NCI-H146 (cell line): ENCODE measurements around the gene PDE3A.
A peak's percentile ranks its signal among the peaks of the same experiment; 100 is the strongest.
"Not testable (repeated sequence)": the region's sequence is repeated elsewhere in the genome, so short reads cannot be mapped to it uniquely, and the experiment has no call there.

Experiments used
- DNase-seq: peaks from one replicate; lab custom pipeline; 2025; lab: John Stamatoyannopoulos, UW

PDE3A gene

DNA sequence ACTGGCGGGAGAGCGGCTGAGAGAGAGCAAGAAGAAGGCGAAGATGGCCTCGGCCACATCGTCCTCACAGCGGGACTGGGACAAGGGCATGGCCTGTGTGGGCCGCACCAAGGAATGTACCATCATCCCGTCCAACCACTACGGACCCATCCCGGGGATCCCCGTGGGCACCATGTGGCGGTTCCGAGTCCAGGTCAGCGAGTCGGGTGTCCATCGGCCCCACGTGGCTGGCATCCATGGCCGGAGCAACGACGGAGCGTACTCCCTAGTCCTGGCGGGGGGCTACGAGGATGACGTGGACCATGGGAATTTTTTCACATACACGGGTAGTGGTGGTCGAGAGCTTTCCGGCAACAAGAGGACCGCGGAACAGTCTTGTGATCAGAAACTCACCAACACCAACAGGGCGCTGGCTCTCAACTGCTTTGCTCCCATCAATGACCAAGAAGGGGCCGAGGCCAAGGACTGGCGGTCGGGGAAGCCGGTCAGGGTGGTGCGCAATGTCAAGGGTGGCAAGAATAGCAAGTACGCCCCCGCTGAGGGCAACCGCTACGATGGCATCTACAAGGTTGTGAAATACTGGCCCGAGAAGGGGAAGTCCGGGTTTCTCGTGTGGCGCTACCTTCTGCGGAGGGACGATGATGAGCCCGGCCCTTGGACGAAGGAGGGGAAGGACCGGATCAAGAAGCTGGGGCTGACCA, 183.6 kb downstream of the PDE3A start:
- DNase-seq, result not testable (repeated sequence)

DNA sequence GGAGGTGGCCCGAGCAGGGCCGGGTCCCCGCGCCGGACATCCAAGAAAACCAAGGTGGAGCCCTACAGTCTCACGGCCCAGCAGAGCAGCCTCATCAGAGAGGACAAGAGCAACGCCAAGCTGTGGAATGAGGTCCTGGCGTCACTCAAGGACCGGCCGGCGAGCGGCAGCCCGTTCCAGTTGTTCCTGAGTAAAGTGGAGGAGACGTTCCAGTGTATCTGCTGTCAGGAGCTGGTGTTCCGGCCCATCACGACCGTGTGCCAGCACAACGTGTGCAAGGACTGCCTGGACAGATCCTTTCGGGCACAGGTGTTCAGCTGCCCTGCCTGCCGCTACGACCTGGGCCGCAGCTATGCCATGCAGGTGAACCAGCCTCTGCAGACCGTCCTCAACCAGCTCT, 184.2 kb downstream of the PDE3A start:
- not testable (repeated sequence) for DNase-seq

DNA sequence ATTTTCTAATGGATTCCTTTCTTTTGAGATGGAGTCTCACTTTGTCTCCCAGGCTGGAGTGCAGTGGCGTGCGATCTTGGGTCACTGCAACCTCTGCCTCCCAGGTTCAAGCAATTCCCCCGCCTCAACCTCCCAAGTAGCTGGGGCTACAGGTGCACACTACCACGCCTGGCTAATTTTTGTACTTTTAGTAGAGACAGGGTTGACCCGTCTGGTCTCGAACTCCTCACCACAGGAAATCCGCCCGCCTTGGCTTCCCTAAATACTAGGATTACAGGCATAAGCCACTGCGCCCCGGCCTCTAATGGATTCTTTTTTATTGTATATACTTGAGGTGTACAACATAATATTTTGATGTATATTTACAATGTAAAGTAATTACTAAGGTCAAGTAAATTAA, 186.7 kb downstream of the PDE3A start:
- DNase-seq, result no peak

DNA sequence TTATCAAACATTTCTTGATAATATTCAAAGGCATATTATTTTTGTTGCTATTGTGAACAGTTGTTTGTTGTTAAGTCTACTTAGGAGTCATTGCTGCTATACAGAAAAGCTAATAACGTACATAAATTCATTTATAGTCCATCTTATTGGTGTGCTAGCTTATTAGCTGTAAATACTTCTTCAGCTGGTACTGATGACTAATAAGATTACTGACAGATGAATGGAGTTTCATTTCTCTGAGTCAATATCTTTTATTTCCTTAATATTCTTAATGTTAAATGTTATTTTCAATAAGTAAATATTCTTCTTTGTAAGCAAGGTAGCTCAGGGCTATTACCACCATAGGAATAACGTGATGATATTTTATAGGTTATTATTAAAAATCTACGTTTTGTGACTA, 187.4 kb downstream of the PDE3A start:
- no peak for DNase-seq

DNA sequence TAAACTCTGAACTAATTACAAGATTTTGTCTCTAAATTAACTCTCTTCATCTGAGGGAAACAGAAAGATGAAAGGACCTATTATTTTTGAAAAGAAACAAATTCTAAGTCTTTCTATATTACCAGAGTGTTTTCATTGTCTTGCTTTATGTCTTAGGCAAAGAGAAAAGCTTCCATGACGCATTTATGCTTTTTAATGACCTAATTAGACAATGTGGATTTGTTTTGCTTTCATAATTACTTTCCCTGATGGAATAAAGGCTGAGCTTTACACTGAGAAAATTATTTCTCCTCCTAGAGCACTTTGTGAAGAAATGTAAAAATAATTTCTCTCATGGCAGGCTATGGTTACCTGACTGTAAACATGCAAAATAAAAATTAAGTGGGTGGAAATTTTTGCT, 188.8 kb downstream of the PDE3A start:
- no peak for DNase-seq

DNA sequence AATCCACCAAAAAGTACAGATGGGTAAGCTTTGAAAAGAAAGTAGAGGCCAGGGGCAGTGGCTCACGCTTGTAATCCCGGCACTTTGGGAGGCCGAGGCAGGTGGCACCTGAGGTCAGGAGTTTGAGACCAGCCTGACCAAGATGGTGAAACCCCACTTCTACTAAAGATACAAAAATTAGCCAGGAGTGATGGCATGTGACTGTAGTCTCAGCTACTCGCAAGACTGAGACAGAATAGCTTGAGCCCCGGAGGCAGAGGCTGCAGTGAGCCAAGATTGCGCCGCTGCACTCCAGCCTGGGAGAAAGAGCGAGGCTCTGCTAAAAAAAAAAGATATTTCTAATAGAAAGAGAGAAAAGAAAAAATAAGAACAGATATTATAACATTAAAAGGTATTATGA, 192.6 kb downstream of the PDE3A start:
- no peak for DNase-seq

DNA sequence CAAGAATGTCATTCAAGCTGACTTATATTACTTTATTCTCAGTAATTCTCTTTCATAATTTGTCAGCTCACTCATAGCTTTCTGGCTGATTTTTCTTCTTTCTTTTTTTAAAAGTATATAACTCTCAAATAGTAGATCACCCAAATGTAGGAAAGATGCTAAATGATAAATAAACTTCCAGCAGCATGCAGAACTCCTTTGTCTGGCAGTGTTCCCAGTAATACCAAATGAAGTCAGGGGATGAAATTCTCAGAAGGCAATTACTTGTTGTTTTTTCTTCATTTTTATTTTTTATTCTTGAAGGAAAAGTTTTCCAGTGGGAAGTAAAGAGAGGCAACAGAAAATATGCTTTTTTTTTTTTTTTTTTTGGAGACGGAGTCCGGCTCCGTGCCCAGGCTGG, 193.5 kb downstream of the PDE3A start:
- no peak for DNase-seq

DNA sequence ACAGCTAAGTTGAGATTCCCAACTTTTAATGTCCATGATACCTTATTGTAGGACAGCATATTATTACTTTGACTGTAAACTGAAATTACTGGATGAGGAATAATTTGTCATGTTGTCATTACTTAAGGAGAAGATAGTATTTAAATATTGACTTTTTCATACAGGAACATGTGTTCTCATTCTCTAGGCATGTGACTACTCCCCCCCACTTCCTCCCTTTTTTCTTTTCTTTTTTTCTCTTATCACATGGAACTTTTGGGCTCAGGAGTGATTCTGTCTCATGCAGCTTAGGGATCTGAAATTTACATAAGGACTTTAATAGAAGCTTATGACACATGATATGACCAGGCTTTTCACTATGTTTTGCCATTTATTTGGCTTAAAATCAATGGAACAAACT, 199.1 kb downstream of the PDE3A start:
- DNase-seq, result no peak

DNA sequence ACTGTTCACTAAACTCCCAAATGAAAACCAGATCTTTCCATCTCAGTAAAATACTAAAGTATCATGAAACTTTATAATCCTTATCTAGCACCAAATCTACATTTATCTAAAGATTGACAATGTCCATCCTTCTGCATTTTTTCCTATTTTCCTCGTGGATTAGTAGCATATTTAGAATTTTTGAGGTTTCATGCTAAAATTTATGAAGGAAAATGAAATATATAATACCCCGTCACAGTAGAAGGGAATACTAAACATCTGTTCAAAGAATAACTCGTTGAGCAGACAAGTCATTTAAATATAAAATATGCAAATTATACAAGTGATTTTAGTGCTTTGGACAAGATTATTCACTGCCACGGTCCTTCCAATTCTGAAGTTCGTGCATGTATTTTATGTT, 204.1 kb downstream of the PDE3A start:
- no peak for DNase-seq

DNA sequence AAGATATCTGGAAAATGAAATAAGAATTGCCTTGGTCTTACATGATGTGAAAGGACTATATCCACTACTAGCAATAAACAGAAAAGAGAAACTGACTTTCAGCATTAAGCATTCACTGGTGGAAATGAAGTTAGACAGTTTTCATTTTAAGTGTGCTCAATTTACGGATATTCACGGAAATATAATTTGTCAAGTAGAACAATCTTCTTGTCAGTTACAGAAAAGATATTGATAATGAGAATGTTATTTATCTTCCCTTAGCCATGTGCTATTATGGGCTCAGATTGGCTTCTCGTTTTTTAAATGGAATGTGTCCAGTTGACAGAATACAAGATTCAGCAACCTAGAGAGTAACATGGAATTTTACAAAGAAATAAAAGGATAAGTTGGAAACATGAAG, 208.2 kb downstream of the PDE3A start:
- DNase-seq, result no peak

DNA sequence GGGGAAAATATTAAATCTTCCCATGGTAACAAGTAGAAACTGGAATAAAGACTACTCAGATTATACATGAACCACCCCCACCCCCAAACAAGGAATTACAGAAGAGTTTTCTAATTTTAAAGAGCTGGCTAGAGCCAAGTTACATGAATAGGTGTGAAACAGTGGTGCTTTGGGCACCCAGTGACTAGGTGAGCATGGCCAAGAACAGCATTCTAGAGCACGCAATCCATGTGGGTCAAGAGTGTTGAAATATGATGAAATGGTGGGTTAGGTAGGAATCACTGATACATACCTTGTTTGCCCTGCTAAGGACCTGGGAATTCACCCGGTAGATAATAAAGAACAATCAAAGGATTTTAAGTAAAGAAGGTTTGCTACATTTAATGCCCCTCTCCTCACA, 208.7 kb downstream of the PDE3A start:
- DNase-seq, result no peak

DNA sequence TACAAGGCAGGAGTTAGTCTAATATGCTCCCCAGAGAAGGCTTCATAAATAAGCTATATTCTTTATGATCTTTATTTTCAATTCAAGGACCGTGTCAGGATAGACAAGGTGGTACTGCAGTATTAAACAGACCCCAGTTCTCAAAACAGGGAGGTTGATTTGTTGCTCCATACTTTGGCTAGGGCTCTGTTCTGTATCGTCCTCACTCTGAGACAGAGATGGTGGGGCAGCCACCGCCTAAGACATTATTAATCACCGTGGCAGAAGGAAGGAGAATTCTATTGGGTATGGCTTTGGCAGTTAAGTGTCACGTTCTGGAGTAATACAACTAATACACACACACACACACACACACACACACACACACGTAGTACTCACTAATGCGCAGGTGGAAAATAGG, 209.8 kb downstream of the PDE3A start:
- no peak for DNase-seq

DNA sequence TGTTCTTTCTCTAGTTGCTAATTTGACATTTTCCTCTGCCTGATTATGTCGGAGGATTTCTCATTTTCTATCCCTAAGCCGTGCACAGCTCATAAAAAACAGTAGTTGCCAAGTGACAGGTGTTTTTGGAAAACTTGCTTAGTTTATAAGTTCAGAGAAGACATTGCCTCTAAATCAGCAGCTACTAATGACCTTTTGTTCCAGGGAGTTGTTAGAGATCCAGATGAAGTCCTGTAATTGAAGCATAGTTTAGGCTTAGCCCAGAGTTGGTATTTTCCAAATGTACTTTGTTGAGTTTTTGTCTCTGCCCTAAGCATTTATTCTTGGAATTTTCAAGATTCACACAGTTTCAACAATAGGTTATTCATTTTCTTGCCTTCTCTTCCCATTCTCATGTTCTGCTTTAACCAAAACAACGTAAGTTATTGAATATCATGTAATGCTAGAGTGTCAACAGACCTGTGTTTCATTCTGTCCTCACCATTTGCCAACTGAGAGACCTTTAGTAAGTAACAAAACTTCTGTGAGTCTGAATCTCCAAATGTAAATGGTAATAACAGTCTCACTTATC, 216.8 kb downstream of the PDE3A start:
- DNase-seq, result no peak

DNA sequence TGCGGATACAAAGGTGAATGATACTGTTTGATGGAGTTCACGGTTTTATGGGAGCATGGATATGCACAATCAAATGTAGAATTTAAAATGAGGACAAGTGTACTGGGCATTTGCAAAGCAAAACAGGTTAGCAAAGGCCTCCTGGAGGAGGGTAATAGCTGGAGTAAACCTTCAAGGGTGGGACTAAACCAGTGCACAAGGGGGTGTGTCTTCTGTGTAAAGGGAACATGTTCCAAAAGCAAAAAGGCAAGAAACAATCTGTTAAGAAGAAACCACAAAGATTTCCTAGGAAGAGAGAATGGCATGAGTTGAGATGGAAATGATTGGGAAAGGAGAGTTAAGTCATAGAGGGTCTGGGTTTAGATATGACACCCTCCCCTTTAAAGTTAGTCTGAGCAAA, 217.6 kb downstream of the PDE3A start:
- DNase-seq, result no peak

DNA sequence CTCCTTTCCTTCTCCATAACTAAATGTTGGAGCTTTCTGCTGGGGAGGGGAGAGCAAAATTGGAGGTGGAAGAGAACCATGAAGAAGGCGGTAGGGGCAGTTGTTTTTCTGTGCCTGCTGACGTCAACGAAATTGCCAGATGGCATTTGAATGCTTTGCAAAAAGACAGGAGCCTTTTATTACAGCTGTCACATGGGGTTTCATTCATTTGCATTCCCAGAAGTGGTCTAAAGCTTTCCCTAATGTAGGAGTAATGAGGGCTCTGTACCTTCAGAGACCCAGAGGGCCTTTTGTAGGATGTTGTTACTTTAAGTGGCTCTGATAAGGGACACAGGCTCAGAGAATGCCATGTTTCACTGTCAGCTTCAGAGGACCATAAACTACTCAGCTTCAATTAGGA, 219.7 kb downstream of the PDE3A start:
- no peak for DNase-seq

DNA sequence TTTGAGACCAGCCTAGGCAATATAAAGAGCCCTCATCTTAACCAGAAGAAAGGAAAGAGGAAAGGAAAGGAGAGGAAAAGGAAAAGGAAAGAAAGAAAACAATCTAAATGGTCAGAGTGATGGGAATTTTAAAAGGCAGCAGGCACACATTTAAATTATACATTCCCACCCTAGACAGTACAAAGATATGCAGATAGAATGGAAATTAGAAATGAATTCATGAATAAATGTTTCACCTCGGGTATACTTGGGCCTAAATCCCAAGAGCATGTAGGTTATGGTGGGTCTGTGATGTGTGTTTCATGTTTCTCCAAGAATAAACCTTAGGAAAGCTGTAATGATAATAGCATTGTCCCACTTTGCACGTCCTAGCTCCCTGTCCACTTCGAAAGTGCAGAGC, 222.2 kb downstream of the PDE3A start:
- no peak for DNase-seq

DNA sequence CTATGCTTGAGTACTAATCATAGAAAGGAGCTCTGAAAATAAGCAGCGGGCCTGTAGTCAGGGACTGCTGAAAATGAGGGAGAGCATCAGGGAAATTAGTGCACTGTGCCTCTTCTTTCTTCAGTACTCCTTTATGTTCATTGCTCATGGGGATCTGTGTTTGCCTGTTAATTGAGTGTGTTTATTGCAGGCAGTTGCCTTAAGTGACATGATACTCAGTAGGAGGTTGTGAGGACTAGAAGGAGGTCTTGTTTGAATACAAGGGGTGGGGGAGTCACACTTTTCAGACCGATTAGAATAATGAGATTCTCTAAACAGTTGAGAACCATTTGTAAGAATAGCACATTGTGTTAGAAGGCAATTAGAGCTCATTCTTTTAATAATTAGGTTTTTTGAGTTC, 224.2 kb downstream of the PDE3A start:
- no peak for DNase-seq

DNA sequence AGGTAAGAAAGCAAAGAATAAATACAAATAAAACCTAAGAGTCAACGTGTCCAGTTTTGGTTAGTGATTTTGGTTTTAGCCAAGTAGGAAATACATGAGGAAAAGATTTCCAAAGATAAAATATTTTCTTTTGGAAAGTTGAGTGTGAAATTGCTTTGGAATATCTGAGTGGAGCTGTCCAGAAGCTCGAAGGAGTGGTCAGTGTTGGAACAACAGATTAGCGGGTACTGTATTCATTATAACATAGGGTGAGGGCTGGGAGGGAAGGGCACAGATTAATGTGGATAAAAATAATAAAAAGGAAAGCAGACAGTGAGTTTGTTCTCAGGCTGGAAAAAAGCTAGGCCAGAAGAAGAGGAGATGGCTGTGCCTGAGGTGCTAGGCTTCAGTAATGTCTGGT, 225.3 kb downstream of the PDE3A start:
- no peak for DNase-seq

DNA sequence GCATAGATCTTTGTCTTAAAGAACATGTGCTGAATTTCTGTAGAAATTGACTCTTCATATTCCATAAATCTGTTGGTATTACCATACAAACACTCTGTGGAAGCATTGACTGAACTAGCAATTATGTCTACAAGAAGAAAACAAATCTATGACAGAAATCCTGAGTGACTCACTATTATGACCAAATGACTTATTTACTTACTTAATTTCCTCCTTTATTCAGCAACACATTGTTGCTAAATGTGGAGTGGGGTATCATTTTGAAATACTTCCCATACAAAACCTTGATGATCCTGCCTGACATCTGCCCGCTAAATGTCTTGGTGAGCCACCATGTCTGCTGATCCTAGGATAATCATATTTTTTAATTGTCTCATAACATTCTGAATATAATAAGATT, 227.7 kb downstream of the PDE3A start:
- no peak for DNase-seq

DNA sequence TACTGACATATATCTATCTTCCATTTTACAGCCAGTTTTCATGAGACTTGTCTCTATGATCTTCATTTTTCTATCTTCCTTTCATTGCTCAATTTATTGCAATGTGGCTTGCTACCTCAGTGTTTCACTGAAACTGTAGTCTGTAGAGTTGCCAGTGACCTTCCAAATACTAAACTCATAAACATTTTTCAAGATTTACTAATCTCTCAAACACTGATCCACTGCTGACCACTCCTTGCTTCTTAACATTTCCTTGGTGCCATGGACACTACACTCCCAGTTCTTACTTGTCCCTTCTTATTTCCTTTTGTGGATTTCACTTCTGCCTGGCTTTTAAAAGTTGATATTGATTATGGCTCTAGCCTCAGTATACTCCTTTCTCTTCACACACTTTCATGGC, 231.4 kb downstream of the PDE3A start:
- no peak for DNase-seq

DNA sequence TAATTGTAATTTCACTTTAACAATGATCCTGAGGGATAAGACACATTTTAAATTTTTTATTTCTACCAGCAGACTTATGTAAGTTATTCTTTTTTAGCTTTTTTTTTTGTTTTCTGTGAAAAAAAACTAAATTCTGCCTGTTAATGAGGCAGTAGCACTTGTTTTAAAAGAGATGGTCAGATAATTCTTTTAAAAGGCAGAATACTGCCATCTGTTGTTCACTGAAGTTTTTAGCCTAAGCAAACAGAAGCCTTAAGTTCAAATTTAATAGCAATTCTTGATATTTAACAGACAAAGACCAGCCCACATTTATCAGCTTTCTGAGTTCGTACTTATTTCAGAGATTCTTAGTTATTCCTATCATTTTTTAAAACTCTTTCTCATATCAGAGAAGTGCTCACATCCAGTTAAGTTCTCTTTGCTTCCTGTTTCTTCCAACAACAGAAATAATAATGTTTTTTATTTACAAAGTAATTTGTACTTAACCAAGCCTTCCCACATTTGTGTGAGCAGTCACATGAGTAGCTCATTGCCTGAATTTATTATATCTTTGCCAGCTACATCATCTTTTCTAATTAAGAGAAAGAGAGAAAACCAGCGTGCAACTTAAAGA, 233.4 kb downstream of the PDE3A start:
- DNase-seq, result peak; percentile 3

DNA sequence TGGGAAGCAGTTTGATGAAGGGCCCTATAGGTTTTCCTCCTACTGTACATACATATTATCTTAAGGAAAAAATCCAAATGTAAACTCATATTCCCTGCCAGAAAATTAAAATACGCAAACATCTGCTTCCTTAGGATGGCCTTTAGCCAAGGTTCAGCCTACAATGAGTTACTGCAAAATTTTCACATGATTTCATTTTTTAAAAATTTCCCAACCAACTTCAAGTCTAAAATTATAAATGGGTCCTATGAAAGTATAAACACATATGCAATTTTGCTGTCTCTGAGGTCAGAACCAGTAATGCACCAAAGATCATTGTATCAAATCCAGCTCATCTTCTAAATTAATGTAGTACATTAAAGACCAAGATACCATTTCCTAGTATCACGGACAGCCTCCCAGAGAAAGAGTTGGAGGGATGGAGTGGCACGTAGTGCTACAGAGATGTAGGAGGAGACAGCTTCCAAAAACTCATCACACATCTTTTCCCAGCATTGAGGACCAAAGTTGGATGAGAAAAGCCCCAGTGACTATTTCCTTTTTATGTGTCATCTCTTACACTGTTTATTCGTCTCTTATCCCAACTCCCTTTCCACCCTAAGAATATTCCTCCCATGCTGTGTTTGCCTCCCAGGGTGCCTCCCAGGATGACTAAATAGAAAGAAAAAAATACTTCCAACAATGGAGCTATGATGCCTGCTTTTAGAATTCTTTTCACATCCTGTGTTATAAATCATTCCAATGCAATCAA, 234.5 kb downstream of the PDE3A start:
- no peak for DNase-seq

DNA sequence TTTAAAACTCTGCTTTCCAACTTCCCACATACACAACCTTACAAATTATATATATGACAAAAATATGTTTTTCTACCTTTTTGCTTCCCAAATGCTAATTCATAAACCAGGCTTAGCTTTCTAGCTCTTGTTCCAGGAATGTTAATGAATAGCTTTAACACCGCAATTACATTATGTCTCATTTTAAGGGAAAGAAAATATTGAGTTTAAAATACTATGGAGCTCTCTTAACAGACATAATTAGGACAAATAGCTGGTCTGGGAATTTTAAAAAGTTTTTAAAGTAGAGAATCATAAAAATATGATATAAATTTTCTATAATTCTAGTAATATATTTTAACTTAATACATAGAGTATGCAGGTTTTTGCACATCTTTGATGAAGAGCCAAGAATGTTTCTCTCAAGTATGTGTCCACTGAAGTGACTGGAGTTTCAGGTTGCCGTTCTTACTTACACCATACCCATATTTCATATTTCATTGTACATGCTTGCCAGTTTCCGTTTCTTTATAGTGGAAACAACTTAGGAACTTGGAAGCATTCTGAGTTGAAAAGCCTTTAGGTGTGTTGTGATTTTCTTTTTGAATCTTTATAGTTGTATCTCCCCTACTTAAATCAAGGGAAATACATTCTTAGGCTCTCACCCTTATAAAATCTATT, 236.2 kb downstream of the PDE3A start:
- no peak for DNase-seq
